ENCODE measurements around the gene CLDN10. TPM values are rescaled to one million over a fixed set of nuclear protein-coding genes. Genes with fewer than 3 reads are reported as not detected.

Gene CLDN10
- total and polyA plus RNA-seq, 2 of the 8 experiments (the other 6 are each of a cell fraction or from before 2014, with no cell fraction given), result 41.2 to 43.6 TPM

GRCh38 chr13:95624020-95624419 is 71.5 kb downstream of the CLDN10 start (continued):
- no peak for TF ChIP-seq E2F6 (IDR thresholded peaks at IDR 0.05)
- TF ChIP-seq RXRA (IDR thresholded peaks at IDR 0.05; ENCODE audit: insufficient read depth, low read depth, low read length), result no peak
- TF ChIP-seq CTCF (IDR thresholded peaks at IDR 0.05; ENCODE audit: control extremely low read depth in 1 of 3, insufficient read depth in 1 of 3, low read depth in 1 of 3, low read length in 3 of 3), result peak in 2 of 3 experiments; percentile 58 to 80; a peak in 3 of 4 replicates
- TF ChIP-seq TCF12 (IDR thresholded peaks at IDR 0.05; ENCODE audit: low read depth, low read length), result no peak
